Measurements from ENCODE around the gene MIEN1.
A peak's percentile ranks its signal among the peaks of the same experiment; 100 is the strongest.
"Not testable (repeated sequence)": the region's sequence is repeated elsewhere in the genome, so short reads cannot be mapped to it uniquely, and the experiment has no call there.

The MIEN1 gene, protein sequence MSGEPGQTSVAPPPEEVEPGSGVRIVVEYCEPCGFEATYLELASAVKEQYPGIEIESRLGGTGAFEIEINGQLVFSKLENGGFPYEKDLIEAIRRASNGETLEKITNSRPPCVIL

DNA sequence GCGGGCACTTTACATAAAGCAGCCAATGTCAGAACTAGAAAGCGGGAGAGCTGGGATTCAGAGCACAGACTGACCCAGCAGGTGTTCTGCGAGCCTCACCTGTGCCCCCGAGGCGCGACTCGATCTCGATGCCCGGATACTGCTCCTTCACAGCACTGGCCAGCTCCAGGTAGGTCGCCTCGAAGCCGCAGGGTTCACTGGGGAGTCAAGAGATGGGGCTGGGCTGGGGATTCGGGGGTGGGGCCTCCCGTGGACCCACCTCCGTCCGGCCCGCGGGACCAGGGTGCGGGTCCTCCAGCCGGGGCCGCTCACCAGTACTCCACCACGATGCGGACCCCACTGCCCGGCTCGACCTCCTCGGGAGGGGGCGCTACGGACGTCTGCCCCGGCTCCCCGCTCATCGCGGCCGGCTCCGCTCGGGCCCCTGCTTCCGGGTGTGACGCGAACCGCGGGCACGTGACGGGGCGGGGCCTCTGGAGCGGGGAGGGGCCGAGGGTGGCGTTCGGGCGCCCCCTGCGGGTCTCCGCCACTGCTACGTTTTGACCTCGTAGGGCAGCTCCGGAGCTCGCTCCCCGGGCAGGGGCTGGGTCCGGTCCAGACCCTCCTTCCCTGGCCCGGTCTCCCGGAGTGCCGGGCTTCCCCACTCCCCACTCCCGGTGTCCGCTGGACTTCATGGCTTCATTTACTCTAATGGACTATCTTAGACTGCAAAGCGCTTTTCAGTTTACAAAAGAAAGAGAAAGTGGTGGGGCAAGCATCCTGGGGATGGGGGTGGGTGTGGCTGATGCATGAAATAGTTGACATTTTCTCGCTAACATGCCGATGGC lies at the start of gene MIEN1:
Gene MIEN1 (minus strand): TSS at position 438 of the 827 bp plus-strand sequence. CDS start 37 bp downstream, at position 401.
- peak; percentile 77 for DNase-seq

GRCh38 chr17:39777534-39778365 lies 47.4 kb upstream of the MIEN1 start:
- DNase-seq: no peak

DNA sequence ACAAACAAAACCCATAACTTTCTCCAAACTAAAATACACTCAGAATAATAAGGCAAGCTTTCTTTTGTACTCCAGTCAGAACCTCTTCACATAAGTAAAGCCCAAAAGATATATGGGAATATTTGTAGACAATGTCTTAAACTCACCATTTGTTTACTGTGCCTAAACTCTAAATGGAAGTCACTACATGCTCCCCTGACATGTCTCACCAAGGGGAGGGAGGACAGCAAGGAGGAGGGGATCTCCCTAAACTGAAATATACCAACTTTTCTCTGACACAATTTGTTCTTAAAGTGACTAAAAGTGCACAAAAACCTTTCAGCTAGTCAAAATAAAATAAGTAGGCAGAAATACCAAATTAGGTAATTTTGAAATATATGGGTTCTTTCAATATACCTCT lies 45.9 kb upstream of the MIEN1 start:
- DNase-seq: no peak

- DNase-seq: no peak
Measured at GRCh38 chr17:39775031-39775430, 44.7 kb upstream of the MIEN1 start.

DNA sequence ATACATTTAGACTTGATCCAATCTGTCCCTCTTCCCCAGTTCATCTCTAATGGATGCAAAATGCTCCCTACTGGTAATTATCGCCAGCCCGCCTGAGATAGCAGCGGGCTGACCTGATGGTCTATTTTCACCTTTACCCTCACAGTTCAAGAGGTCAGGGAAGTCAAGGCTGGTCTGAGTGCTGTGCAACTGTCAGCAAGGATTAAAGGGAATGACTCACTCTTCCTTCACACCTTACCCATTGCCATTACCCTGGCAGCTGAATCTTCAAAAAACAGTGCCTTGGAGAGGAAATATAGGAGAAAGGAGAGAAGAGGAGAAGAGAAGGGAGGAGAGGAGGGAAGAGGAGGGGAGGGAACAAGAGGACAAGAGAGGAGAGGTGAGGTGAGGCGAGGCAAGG lies 43.7 kb upstream of the MIEN1 start:
- DNase-seq: no peak

GRCh38 chr17:39772987-39773934 lies 42.9 kb upstream of the MIEN1 start:
- no peak for DNase-seq

DNA sequence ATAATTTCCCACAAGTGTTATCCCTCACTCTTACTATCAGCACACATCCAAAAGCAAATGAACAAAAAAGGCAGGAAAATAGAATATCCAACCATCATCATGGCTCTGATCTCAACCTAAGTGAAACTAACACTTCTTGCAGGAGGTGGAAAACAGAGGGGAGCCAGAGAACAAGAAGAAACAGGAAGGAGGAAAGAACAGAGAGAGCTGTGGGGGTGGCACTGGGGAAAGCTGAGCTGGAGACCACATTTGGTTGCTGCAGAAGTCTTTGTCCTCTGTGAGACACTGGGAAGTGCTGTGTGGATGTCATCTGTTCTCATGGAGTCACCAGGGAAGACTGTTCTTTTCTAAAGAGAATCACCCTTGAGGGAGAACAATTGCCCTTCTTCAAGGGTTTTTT lies 42.1 kb upstream of the MIEN1 start:
- DNase-seq: no peak

- DNase-seq: no peak
Measured at GRCh38 chr17:39769974-39770587, 39.7 kb upstream of the MIEN1 start.

DNA sequence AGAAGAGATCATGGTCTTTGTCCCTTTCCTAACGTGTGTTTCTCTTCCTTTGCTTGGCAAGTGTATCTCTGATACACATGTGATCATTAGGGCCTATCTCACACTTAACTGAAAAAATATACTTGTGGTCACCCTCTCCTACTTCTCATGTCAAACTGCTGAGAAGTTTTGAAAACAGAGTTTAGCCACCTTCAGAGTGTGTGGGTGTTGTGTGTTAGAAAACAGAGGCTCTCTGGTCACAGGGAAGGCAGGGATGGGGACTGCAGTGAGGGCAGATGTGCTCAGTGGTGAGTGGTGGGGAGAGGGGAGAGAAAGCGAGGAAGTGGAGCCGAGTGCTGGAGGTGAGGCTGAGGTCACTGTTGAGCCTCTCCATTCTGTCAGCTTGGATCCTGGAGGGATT lies 36.8 kb upstream of the MIEN1 start:
- no peak for DNase-seq

- DNase-seq: no peak
Measured at GRCh38 chr17:39765766-39766165, 35.4 kb upstream of the MIEN1 start.

DNA sequence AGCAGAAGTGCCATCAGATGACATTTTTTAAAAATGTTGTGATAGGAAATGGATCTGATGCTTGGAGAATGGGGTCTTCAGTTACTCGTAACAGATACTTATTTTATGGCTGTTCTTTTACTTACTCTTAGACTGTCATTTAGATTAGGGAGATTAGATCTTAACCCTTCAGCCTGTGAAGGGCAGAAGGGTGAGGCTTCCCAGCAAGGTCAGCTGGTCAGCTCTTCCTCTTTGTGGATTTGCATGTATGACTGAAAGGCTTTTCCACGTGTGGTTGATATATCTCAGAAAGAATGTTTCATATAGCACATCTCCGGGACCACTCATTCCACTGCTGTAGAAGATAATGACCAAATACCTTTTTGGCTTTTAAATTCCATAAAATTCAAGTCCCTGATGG lies 34.8 kb upstream of the MIEN1 start:
- no peak for DNase-seq

GRCh38 chr17:39764171-39764570 lies 33.8 kb upstream of the MIEN1 start:
- DNase-seq: not testable (repeated sequence)

- no peak for DNase-seq
Measured at GRCh38 chr17:39763051-39763820, 32.9 kb upstream of the MIEN1 start.

DNA sequence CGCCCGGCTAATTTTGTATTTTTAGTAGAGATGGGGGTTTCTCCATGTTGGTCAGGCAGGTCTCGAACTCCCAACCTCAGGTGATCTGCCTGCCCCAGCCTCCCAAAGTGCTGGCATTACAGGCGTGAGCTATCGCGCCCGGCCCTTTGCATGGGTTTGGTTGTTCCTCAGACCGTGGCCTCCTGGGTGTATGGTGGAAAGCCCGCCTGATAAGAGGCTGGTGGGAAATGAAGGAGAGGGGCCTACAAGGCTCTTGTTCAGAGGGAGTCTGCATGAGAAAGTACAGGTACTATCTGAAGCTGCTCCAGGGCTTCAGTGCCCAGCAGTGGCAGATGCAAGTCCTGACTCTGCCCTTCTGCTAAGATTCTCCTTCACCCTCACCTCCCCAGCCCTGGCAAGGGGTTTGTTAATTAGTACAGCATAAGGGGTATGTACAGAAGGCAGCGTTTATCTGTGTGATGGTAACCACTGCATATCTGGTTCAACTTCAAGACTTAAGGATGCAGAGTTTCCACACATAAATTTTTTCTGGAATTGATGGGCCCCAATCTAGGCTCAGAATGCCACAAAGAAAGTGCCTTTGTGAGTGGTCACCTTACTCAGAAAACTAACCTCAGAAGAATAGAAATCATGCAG lies 31.6 kb upstream of the MIEN1 start:
- DNase-seq: no peak

- no peak for DNase-seq
Measured at GRCh38 chr17:39759204-39759603, 28.9 kb upstream of the MIEN1 start.

GRCh38 chr17:39757931-39758873 lies 27.9 kb upstream of the MIEN1 start:
- DNase-seq: no peak

DNA sequence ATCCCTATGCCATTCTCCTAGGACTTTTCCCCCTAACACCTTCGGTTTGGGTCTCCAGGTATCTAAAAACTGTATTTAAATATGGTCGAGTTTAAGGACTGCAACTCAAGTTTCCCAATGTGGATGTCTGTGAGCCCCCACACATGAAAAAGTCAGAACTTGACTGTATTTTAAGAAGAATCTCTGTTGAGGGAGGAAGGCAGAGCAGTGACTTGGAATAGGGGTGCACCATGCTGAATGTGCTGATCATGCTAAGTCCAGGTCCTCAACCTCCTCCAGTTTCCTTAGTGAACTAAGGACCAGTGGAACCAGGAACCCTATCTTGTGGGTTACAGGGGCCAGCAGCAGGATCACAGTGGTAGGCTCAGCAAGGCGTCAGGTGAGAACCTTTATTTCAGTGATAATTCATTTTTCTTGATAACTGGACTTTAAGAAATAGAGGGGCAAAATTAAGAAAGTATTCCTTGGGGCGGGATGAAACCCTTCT lies 26.9 kb upstream of the MIEN1 start:
- no peak for DNase-seq

- DNase-seq: no peak
Measured at GRCh38 chr17:39756380-39757079, 26.2 kb upstream of the MIEN1 start.

All from NCI-H2227 treated with DMSO at 0.1 percent for 48 hours (cell line).